ENCODE data around the gene F13A1. TPM values are rescaled to one million over a fixed set of nuclear protein-coding genes. Genes with fewer than 3 reads are reported as not detected.

F13A1 gene
- total and polyA plus RNA-seq, 2 of the 13 experiments (the other 11 are each of a cell fraction or from before 2014, with no cell fraction given) = not detected

DNA sequence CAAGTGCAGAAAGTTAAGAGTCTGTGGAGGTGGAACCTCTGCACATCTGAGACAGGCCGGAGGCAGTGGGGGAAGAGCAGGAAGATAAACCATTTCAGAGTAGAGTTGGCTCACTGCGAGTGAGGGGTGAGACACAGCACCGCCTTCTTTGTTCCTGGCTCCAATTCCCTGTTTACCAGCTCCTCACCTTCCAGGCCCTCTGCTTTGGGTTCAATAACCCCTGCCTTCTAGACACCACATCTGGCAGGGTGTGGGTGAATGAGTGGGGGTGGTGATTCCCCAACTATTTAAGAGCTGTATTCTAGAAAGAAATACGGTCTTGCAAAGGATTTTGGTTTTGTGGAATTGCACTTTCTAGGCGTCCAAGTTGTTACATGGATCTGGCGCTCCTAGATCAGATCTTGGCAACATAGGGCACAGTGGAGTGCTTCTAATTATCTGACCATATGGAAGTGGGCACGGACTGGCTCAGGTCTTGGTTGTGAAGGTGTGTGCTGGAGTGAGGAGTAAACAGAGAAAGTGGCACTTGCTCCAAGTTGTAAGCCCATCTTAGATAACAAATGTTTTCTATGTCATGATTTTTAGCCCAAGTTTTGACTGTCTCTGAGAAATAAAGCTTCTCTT, 172.2 kb downstream of the F13A1 start:
- 22% methylated on average over 7 of the region's 7 CpGs for WGBS (ENCODE audit: low lambda C conversion rate)
- Histone ChIP-seq H3K27ac (ENCODE audit: extremely low read length, insufficient read depth, low read length) (no peak overlapping the region), H2AFZ (ENCODE audit: low read length) (no peak overlapping the region), H3K4me2 (ENCODE audit: low read depth, low read length) (no peak overlapping the region), H3K4me1 (ENCODE audit: insufficient read depth, low read length) (no peaks in the 10 kb centered on the region), H3K79me2 (ENCODE audit: insufficient read depth, low read length) (no peaks in the 10 kb centered on the region), H3K4me3 (replicated peaks in 1 of 3; ENCODE audit: insufficient read depth in 1 of 3, low read depth in 2 of 3, low read length in 3 of 3) (no peak overlapping the region), H4K20me1 (ENCODE audit: insufficient read depth, low read length) (no peaks in the 10 kb centered on the region), H3K9ac (ENCODE audit: insufficient read depth, low read depth, low read length) (no peak overlapping the region), H3K9me3 (ENCODE audit: low read length) (no peaks in the 10 kb centered on the region), H3K27me3 (ENCODE audit: control insufficient read depth in 1 of 2, insufficient read depth in 2 of 2, low read length in 2 of 2) (no peaks in the 10 kb centered on the region; a peak in 1 of 5 replicates), H3K36me3 (replicated peaks in 1 of 2; ENCODE audit: control insufficient read depth in 1 of 2, insufficient read depth in 2 of 2, low read length in 2 of 2) (no peaks in the 10 kb centered on the region)
- intact Hi-C loops (cut with micrococcal nuclease; ENCODE audit: unreplicated experiment) = no loop called here
- no TSS peak for BruUV-seq (replicated peaks)
- FAIRE-seq = no peak
- DNase-seq (ENCODE audit: low spot score) = no peak
- no peak for ATAC-seq
- POLR2A ChIA-PET = no interaction called here
- CTCF ChIA-PET (ENCODE audit: low intra/inter-chr PET ratio, low total read pairs) = no interaction called here
- in situ Hi-C loops (cut with HindIII; ENCODE audit: extremely low pct_ligation_motif_present, low pct_unique_long_range_greater_than_20kb) = no loop called here
- TF ChIP-seq PPARG (CRISPR knock-in tag; conservative IDR thresholded peaks at IDR 0.05) (no peak), CREM (IDR thresholded peaks at IDR 0.05) (no peak), CREM (CRISPR knock-in tag; IDR thresholded peaks at IDR 0.05) (no peak), SMAD3 (CRISPR knock-in tag; IDR thresholded peaks at IDR 0.05) (no peak), ZFYVE20 (CRISPR knock-in tag; IDR thresholded peaks at IDR 0.05; ENCODE audit: borderline replicate concordance, low read depth) (no peak), HNF4G (IDR thresholded peaks at IDR 0.05; ENCODE audit: borderline replicate concordance, low read depth, low read length) (no peak), HNF4G (CRISPR knock-in tag; IDR thresholded peaks at IDR 0.05; ENCODE audit: borderline replicate concordance, low read depth) (no peak), ONECUT2 (CRISPR knock-in tag; IDR thresholded peaks at IDR 0.05) (no peak), ZNF292 (CRISPR knock-in tag; IDR thresholded peaks at IDR 0.05; ENCODE audit: borderline replicate concordance, low read depth) (no peak), KDM1A (CRISPR knock-in tag; IDR thresholded peaks at IDR 0.05) (no peak), ZSCAN31 (CRISPR knock-in tag; IDR thresholded peaks at IDR 0.05; ENCODE audit: low read depth) (no peak), ZBTB37 (CRISPR knock-in tag; IDR thresholded peaks at IDR 0.05) (no peak)

Data from HepG2 (cell line).